KMS-11 (cell line): ENCODE measurements around the gene KAT8.

Experiments used
- H2AFZ ChIP-seq: fragments of 200-600 bp; sonication (generic); 2 replicates; pipeline ENCODE4 v1.6.1; 2016; ENCODE audit warnings: antibody characterized with exemption, mixed run types, low read depth
- H3K27ac ChIP-seq: fragments of 200-600 bp; sonication (generic); 2 replicates; pipeline ENCODE4 v1.6.1; 2016; ENCODE audit warnings: mild to moderate bottlenecking, mixed run types
- H3K27me3 ChIP-seq: fragments of 200-600 bp; sonication (generic); 2 replicates; pipeline ENCODE4 v1.6.1; 2017; ENCODE audit warnings: mild to moderate bottlenecking, low read depth, mixed run types, moderate library complexity; ENCODE audit not compliant: insufficient read depth
- H3K36me3 ChIP-seq: fragments of 200-600 bp; sonication (generic); 2 replicates; pipeline ENCODE4 v1.6.1; 2017; ENCODE audit warnings: mild to moderate bottlenecking, mixed run types; ENCODE audit not compliant: insufficient read depth
- H3K4me1 ChIP-seq: fragments of 200-600 bp; sonication (generic); 2 replicates; pipeline ENCODE4 v1.6.1; 2016; ENCODE audit warnings: mild to moderate bottlenecking, low read depth, mixed run types; ENCODE audit not compliant: poor library complexity, severe bottlenecking
- H3K4me2 ChIP-seq: fragments of 200-600 bp; sonication (generic); 2 replicates; pipeline ENCODE4 v1.7.0; 2016; ENCODE audit warnings: mild to moderate bottlenecking, mixed run types
- H3K4me3 ChIP-seq: fragments of 200-600 bp; sonication (generic); IDR thresholded peaks from 2 replicates; pipeline ENCODE4 v1.6.1; 2017; ENCODE audit warnings: low read depth, low read length, mixed read lengths; ENCODE audit not compliant: insufficient read depth
- H3K79me2 ChIP-seq: fragments of 200-600 bp; sonication (generic); 2 replicates; pipeline ENCODE4 v1.6.1; 2016; ENCODE audit warnings: low read depth, mixed run types; ENCODE audit not compliant: insufficient read depth
- H3K9ac ChIP-seq: fragments of 200-600 bp; sonication (generic); 2 replicates; pipeline ENCODE4 v1.6.1; 2016; ENCODE audit warnings: mild to moderate bottlenecking, mixed run types
- H4K20me1 ChIP-seq: fragments of 200-600 bp; sonication (generic); 2 replicates; pipeline ENCODE4 v1.6.1; 2016; ENCODE audit warnings: mild to moderate bottlenecking, mixed run types; ENCODE audit not compliant: insufficient read depth
- TF ChIP-seq, protein P1 (sequence below): fragments of 200-600 bp; sonication (generic); conservative IDR thresholded peaks from 2 replicates; pipeline ENCODE4 v1.6.1; 2017; ENCODE audit warnings: low read depth, mild to moderate bottlenecking, antibody characterized with exemption, low read length, moderate library complexity, mixed read lengths

KAT8 gene

DNA sequence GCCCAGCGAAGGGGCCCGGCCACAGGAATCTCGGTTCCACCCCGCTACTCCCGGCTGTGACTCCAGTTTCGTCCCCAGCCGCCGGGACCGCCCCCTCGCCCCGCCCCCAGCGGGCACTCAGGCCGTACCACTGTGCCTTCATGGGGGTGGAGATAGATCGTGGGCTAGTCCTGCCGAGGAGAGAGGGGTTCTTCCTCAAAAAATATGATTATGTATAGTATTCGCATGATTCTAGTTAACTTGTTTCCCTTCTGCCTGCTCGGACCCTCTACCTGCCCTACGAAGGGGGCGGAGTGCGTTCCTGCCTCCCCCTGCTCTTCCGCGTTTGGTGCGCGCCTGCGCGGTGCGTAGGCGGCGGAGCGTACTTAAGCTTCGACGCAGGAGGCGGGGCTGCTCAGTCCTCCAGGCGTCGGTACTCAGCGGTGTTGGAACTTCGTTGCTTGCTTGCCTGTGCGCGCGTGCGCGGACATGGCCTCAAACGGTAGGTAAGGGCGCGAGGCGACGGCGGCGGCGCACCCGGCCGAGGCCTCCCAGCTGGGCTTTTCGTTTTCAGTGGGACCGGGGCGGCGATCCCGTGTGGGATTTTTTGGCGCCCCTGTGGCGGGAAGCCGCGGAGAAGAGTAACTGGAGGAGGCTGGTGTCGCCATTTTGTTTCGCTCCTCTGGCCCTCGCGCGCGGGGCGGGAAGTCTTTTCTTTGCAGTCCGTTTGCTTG, 62.4 kb downstream of the KAT8 start, which contains the start of gene FUS:
TSS of gene FUS (plus strand) at position 393 of the 713 bp plus-strand sequence. CDS start at position 469, 76 bp downstream.
- Histone ChIP-seq H3K27ac (peak within 1 kb of the TSS; percentile 95), H3K4me1 (peaks cover 65% of the 10 kb centered on the region), H4K20me1 (peaks cover 35% of the 10 kb centered on the region), H3K9ac (peak within 1 kb of the TSS; percentile 99), H3K27me3 (no peaks in the 10 kb centered on the region), H3K4me2 (peak within 1 kb of the TSS; percentile 98), H2AFZ (peak within 1 kb of the TSS; percentile 64), H3K79me2 (peaks cover 49% of the 10 kb centered on the region), H3K36me3 (peaks cover 31% of the 10 kb centered on the region; the same call in 1 of the 2 replicates), H3K4me3 (no peak within 1 kb of the TSS)
- TF ChIP-seq, protein P1, sequence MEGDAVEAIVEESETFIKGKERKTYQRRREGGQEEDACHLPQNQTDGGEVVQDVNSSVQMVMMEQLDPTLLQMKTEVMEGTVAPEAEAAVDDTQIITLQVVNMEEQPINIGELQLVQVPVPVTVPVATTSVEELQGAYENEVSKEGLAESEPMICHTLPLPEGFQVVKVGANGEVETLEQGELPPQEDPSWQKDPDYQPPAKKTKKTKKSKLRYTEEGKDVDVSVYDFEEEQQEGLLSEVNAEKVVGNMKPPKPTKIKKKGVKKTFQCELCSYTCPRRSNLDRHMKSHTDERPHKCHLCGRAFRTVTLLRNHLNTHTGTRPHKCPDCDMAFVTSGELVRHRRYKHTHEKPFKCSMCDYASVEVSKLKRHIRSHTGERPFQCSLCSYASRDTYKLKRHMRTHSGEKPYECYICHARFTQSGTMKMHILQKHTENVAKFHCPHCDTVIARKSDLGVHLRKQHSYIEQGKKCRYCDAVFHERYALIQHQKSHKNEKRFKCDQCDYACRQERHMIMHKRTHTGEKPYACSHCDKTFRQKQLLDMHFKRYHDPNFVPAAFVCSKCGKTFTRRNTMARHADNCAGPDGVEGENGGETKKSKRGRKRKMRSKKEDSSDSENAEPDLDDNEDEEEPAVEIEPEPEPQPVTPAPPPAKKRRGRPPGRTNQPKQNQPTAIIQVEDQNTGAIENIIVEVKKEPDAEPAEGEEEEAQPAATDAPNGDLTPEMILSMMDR, result no peak
